Measurements from ENCODE around the gene MORN1. TPM values are rescaled to one million over a fixed set of nuclear protein-coding genes. Genes with fewer than 3 reads are reported as not detected.

MORN1 gene
- total RNA-seq, 1 donor from 2014 or later = 24.3 TPM

- TF ChIP-seq CTCF (IDR thresholded peaks at IDR 0.05; ENCODE audit: unreplicated experiment) = no peak
- Mint-ChIP-seq H3K36me3 (peaks cover 2% of the 10 kb centered on the region), H3K27ac (peak overlapping the region; percentile 85), H3K4me1 (peaks cover 31% of the 10 kb centered on the region), H3K4me3 (no peak overlapping the region), H3K9me3 (no peaks in the 10 kb centered on the region), H3K27me3 (ENCODE audit: low read depth) (no peaks in the 10 kb centered on the region)
- DNase-seq (ENCODE audit: low spot score in 2 of 2, unreplicated experiment in 2 of 2) = peak in 1 of 2 experiments; percentile 14
Measured at GRCh38 chr1:2355373-2356261, 35.7 kb downstream of the MORN1 start.

- H3K36me3 Mint-ChIP-seq = peaks cover 2% of the 10 kb centered on the region
- DNase-seq (ENCODE audit: low spot score in 2 of 2, unreplicated experiment in 2 of 2) = peak in 1 of 2 experiments; percentile 22
- peaks cover 25% of the 10 kb centered on the region for H3K4me1 Mint-ChIP-seq
- H3K27me3 Mint-ChIP-seq (ENCODE audit: low read depth) = no peaks in the 10 kb centered on the region
- H3K27ac Mint-ChIP-seq = peak overlapping the region; percentile 85
- H3K9me3 Mint-ChIP-seq = no peaks in the 10 kb centered on the region
- no peak overlapping the region for H3K4me3 Mint-ChIP-seq
- no peak for TF ChIP-seq CTCF (IDR thresholded peaks at IDR 0.05; ENCODE audit: unreplicated experiment)
Measured at GRCh38 chr1:2354511-2355372, 36.6 kb downstream of the MORN1 start.

- Mint-ChIP-seq H3K27ac (peak overlapping the region; percentile 84), H3K4me3 (no peak overlapping the region), H3K27me3 (ENCODE audit: low read depth) (no peaks in the 10 kb centered on the region), H3K36me3 (no peaks in the 10 kb centered on the region), H3K9me3 (no peaks in the 10 kb centered on the region), H3K4me1 (peaks cover 30% of the 10 kb centered on the region)
- TF ChIP-seq CTCF (IDR thresholded peaks at IDR 0.05; ENCODE audit: unreplicated experiment) = no peak
- peak in 1 of 2 experiments; percentile 13 for DNase-seq (ENCODE audit: low spot score in 2 of 2, unreplicated experiment in 2 of 2)
Measured at GRCh38 chr1:2353551-2354438, 37.6 kb downstream of the MORN1 start.

GRCh38 chr1:2352897-2353550 lies 38.3 kb downstream of the MORN1 start:
- no peak for TF ChIP-seq CTCF (IDR thresholded peaks at IDR 0.05; ENCODE audit: unreplicated experiment)
- Mint-ChIP-seq H3K9me3 (no peaks in the 10 kb centered on the region), H3K27me3 (ENCODE audit: low read depth) (no peaks in the 10 kb centered on the region), H3K36me3 (no peaks in the 10 kb centered on the region), H3K4me3 (no peak overlapping the region), H3K27ac (peak overlapping the region; percentile 84), H3K4me1 (peaks cover 30% of the 10 kb centered on the region)
- peak in 1 of 2 experiments; percentile 15 for DNase-seq (ENCODE audit: low spot score in 2 of 2, unreplicated experiment in 2 of 2)

Measured in mesothelial cell of epicardium (in vitro differentiated cells).